ENCODE data around the gene OSGEP. TPM values are rescaled to one million over a fixed set of nuclear protein-coding genes. Genes with fewer than 3 reads are reported as not detected.

Gene OSGEP
- total RNA-seq, 1 experiment from 2014 or later, result 34.1 TPM

- peak within 1 kb of the TSS; percentile 43 for H3K27ac ChIP-seq
- no peaks in the 10 kb centered on the region for H3K9me3 ChIP-seq (replicated peaks)
- H3K36me3 ChIP-seq, result no peaks in the 10 kb centered on the region
- H3K4me3 ChIP-seq, result peak within 1 kb of the TSS; percentile 70
- H3K27me3 ChIP-seq, result no peaks in the 10 kb centered on the region
- peak; percentile 85 to 86 for DNase-seq
- no peaks in the 10 kb centered on the region for H3K4me1 ChIP-seq
Observed at GRCh38 chr14:20412876-20413743, 41.5 kb downstream of the OSGEP start, which contains the start of gene TEP1. Gene TEP1 (minus strand): TSS chr14:20413501. CDS start chr14:20408439, 5,062 bp downstream.

GRCh38 chr14:20412411-20412810 is 42.2 kb downstream of the OSGEP start:
- Histone ChIP-seq H3K4me3 (peak overlapping the region; percentile 70), H3K36me3 (no peaks in the 10 kb centered on the region), H3K27me3 (no peaks in the 10 kb centered on the region), H3K27ac (no peak overlapping the region), H3K9me3 (replicated peaks) (no peaks in the 10 kb centered on the region), H3K4me1 (no peaks in the 10 kb centered on the region)
- DNase-seq, result peak in 1 of 2 experiments; percentile 13

GRCh38 chr14:20409226-20409625 is 45.4 kb downstream of the OSGEP start:
- Histone ChIP-seq H3K4me1 (no peaks in the 10 kb centered on the region), H3K27ac (no peak overlapping the region), H3K4me3 (no peak overlapping the region), H3K9me3 (replicated peaks) (no peaks in the 10 kb centered on the region), H3K36me3 (no peaks in the 10 kb centered on the region; the same call in 1 of the 2 replicates), H3K27me3 (no peaks in the 10 kb centered on the region)
- no peak for DNase-seq

- DNase-seq, result no peak
- Histone ChIP-seq H3K27ac (no peak overlapping the region), H3K4me1 (no peaks in the 10 kb centered on the region), H3K9me3 (replicated peaks) (no peaks in the 10 kb centered on the region), H3K36me3 (peaks cover 2% of the 10 kb centered on the region), H3K4me3 (no peak overlapping the region), H3K27me3 (no peaks in the 10 kb centered on the region)
Observed at GRCh38 chr14:20403521-20403920, 51.1 kb downstream of the OSGEP start.

GRCh38 chr14:20400965-20401593 is 53.5 kb downstream of the OSGEP start:
- Histone ChIP-seq H3K4me1 (no peaks in the 10 kb centered on the region), H3K4me3 (no peak overlapping the region), H3K27ac (no peak overlapping the region), H3K36me3 (peaks cover 2% of the 10 kb centered on the region), H3K9me3 (replicated peaks) (no peaks in the 10 kb centered on the region), H3K27me3 (no peaks in the 10 kb centered on the region)
- DNase-seq, result no peak

- Histone ChIP-seq H3K27ac (no peak overlapping the region), H3K4me1 (no peaks in the 10 kb centered on the region), H3K36me3 (peaks cover 2% of the 10 kb centered on the region; the same call in 1 of the 2 replicates), H3K4me3 (no peak overlapping the region), H3K9me3 (replicated peaks) (no peaks in the 10 kb centered on the region), H3K27me3 (no peaks in the 10 kb centered on the region)
- DNase-seq, result no peak
Observed at GRCh38 chr14:20400589-20400964, 54.0 kb downstream of the OSGEP start.

GRCh38 chr14:20397511-20397910 is 57.1 kb downstream of the OSGEP start:
- DNase-seq, result no peak
- H3K27ac ChIP-seq, result no peak overlapping the region
- no peaks in the 10 kb centered on the region for H3K4me1 ChIP-seq
- H3K36me3 ChIP-seq, result peaks cover 11% of the 10 kb centered on the region; the same call in 1 of the 2 replicates
- H3K27me3 ChIP-seq, result no peaks in the 10 kb centered on the region
- H3K9me3 ChIP-seq (replicated peaks), result no peaks in the 10 kb centered on the region
- H3K4me3 ChIP-seq, result no peak overlapping the region

Other genes starting within 250 kb of the OSGEP start
- gene OR11H6, start 231.1 kb downstream of the OSGEP start, total RNA-seq (2014; rRNA removed; shearing (Covaris generic)), result not detected in 2 replicates
- not detected in 2 replicates for gene OR11H7, start 225.8 kb downstream of the OSGEP start, total RNA-seq (2014; rRNA removed; shearing (Covaris generic))
- not detected in 2 replicates for gene OR11H4, start 215.5 kb downstream of the OSGEP start, total RNA-seq (2014; rRNA removed; shearing (Covaris generic))
- gene TTC5, start 148.9 kb downstream of the OSGEP start, total RNA-seq (2014; rRNA removed; shearing (Covaris generic)), result 11.3 and 12.6 TPM in 2 replicates
- 98.4 and 109 TPM in 2 replicates for gene CCNB1IP1, start 121.5 kb downstream of the OSGEP start, total RNA-seq (2014; rRNA removed; shearing (Covaris generic))
- 41.2 and 44.4 TPM in 2 replicates for gene PARP2, start 111.2 kb downstream of the OSGEP start, total RNA-seq (2014; rRNA removed; shearing (Covaris generic))
- 7.2 and 8.8 TPM in 2 replicates for gene TEP1, start 41.3 kb downstream of the OSGEP start, total RNA-seq (2014; rRNA removed; shearing (Covaris generic))
- gene KLHL33, start 18.6 kb downstream of the OSGEP start, total RNA-seq (2014; rRNA removed; shearing (Covaris generic)), result not detected in 2 replicates
- gene APEX1, start 414 bp upstream of the OSGEP start, total RNA-seq (2014; rRNA removed; shearing (Covaris generic)), result 221 and 235 TPM in 2 replicates
- gene PIP4P1, start 6.6 kb upstream of the OSGEP start, total RNA-seq (2014; rRNA removed; shearing (Covaris generic)), result 24.2 and 25.0 TPM in 2 replicates
- gene PNP, start 14.6 kb upstream of the OSGEP start, total RNA-seq (2014; rRNA removed; shearing (Covaris generic)), result 29.9 and 36.8 TPM in 2 replicates
- gene RNASE10, start 50.7 kb upstream of the OSGEP start, total RNA-seq (2014; rRNA removed; shearing (Covaris generic)), result not detected in 2 replicates
- not detected in 2 replicates for gene RNASE9, start 106.2 kb upstream of the OSGEP start, total RNA-seq (2014; rRNA removed; shearing (Covaris generic))
- gene RNASE11, start 133.2 kb upstream of the OSGEP start, total RNA-seq (2014; rRNA removed; shearing (Covaris generic)), result not detected in 2 replicates
- not detected in 2 replicates for gene RNASE12, start 136.6 kb upstream of the OSGEP start, total RNA-seq (2014; rRNA removed; shearing (Covaris generic))
- gene OR6S1, start 186.9 kb upstream of the OSGEP start, total RNA-seq (2014; rRNA removed; shearing (Covaris generic)), result not detected in 2 replicates
- gene RNASE4, start 229.7 kb upstream of the OSGEP start, total RNA-seq (2014; rRNA removed; shearing (Covaris generic)), result 0.69 and 0.71 TPM in 2 replicates
- 0.49 and 0.79 TPM in 2 replicates for gene ANG, start 234.0 kb upstream of the OSGEP start, total RNA-seq (2014; rRNA removed; shearing (Covaris generic))